ENCODE data around the gene DCST1. TPM values are rescaled to one million over a fixed set of nuclear protein-coding genes. Genes with fewer than 3 reads are reported as not detected.
A peak's percentile ranks its signal among the peaks of the same experiment; 100 is the strongest.

DCST1 gene
- polyA plus RNA-seq, 4 donors = 0.10 to 0.56 TPM; not detected in 2

DNA sequence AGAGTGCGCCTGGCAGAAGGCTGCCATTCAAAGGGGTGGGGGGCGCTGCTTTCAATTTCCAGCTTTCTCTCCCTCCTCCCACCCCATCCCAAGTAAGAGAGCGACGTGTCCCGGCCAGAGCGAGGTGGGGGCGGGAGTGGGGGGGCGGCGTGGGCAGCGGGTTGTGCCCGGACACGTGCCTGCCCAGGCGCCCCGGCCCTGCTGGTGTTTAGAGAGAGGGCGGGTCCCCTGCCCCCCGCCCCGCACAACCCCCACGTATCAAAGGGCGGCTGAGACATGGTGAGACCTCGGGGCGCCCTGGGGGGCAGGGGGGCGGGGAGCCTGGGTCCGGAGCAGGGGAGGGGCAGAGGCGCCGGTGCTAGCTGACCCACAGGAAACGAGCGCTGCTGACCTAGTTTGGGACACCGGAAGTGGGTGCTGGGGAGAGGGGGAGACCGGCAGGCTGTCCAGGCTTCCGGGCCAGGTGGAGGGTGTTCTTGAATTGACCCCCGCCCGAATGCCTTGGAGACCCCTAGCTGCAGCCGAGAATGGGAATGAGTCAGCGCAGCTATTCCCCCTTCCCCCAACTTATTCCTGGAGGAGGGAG, 29.8 kb upstream of the DCST1 start:
- Histone ChIP-seq H3K27ac (ENCODE audit: low read depth in 1 of 3, low read length in 2 of 3) (peak overlapping the region; percentile 96 to 99 (median 98)), H3K9me3 (ENCODE audit: control insufficient read depth in 2 of 2, insufficient read depth in 1 of 2, low read depth in 1 of 2, low read length in 1 of 2) (no peaks in the 10 kb centered on the region), H3K4me1 (ENCODE audit: control insufficient read depth in 3 of 3, insufficient read depth in 2 of 3, low read depth in 1 of 3, low read length in 2 of 3) (peaks cover 8 to 61% (median 21%) of the 10 kb centered on the region in 3 donors), H3K4me3 (ENCODE audit: low read depth in 1 of 3, low read length in 3 of 3) (peak overlapping the region; percentile 70 to 88 (median 77)), H3K36me3 (ENCODE audit: control insufficient read depth in 3 of 3, insufficient read depth in 2 of 3, low read depth in 1 of 3, low read length in 3 of 3) (peaks cover 0 to 42% (median 0%) of the 10 kb centered on the region in 3 donors), H3K27me3 (ENCODE audit: control insufficient read depth in 3 of 3, insufficient read depth in 3 of 3, low read length in 3 of 3) (no peaks in the 10 kb centered on the region)
- peak; percentile 74 to 88 for DNase-seq
- WGBS, 3 donors = 1 to 5% (median 1%) methylated on average over 25 to 34 of the region's 34 CpGs
- no peak for FAIRE-seq

DNA sequence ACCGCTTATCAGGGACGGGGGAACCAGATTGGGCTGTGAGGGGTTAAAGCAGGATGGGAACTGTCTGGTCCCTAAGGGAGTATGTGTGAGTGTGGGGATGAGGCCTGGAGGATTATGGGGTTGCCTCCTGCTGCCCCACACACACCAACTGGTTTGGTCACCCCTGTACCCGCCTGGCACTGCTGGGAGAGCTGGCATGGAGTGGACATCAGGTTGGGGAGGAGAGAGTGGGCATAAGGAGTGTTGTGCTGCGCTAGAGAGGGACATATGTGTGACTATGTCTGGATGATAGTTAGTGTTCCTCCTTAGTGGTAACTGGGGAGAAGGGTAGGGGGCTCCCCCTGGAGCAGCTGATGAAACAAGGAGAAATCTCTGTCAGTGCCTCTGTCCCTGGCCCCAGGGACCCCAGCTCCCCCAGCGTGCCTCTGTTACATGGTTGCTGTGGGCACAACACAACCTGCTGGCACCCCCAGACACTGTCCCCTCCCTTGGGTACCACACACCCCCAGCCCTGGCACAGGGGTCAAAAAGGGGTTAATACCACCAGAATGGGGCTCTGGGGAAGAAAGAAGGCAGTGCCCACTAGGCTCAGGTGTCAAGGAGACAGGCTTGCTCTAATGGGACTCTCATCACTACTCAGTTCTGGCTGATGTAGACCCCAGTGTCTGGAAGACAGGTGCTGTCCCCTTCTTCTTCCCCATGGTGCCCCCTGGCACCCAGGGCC, 29.1 kb upstream of the DCST1 start:
- no peak for DNase-seq
- H3K27ac ChIP-seq (ENCODE audit: low read depth in 1 of 3, low read length in 2 of 3) = peak overlapping the region; percentile 96 to 99 (median 98)

DNA sequence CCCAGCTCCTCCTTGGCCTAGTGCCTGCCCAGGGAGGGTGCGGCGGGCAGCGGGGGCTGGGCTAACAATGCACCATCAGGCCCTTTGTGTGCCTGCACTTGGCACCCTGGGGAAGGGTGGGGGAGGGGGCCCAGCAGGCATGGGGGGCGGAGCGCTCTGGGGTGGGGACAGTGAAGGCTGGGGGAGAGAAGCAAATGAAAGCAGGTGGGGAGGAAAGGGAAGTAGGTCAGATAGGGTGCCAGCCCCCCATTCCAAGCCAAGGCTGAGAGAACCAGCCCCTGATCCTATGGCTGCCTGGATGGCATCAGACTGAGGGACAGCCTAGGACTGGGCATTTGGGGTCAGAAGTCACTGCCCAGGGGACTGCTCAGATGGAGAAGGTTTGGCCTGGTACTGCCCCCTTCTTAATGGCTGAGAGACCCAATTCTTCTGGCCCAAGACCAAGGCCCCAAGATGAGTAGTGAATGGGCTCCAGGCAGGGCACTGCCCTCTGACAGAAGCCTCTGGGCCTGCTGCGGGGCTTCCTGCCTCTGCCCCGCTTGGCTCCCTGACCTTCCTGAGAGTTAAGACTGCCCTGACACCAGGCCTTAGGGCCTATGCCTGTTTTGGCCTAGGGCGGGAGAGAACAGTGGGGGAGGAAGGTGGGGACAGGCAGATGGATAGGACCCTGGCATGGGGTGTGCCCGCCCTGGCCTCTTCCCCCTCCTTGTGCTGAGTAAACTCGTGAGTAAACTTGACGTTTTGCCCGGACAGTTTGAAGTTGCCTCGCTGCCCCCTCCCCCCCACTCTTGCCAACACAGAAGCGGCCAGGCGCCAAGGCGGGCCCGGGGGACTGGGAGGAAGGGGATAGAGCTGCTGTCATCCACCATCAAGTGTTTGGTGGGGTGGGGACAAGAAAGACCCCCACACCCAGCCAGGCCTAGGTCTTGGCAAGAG, 28.3 kb upstream of the DCST1 start:
- Histone ChIP-seq H3K4me1 (ENCODE audit: control insufficient read depth in 3 of 3, insufficient read depth in 2 of 3, low read depth in 1 of 3, low read length in 2 of 3) (peaks cover 7 to 61% (median 19%) of the 10 kb centered on the region in 3 donors), H3K9me3 (ENCODE audit: control insufficient read depth in 2 of 2, insufficient read depth in 1 of 2, low read depth in 1 of 2, low read length in 1 of 2) (no peaks in the 10 kb centered on the region), H3K36me3 (ENCODE audit: control insufficient read depth in 3 of 3, insufficient read depth in 2 of 3, low read depth in 1 of 3, low read length in 3 of 3) (peaks cover 0 to 57% (median 0%) of the 10 kb centered on the region in 3 donors), H3K4me3 (ENCODE audit: low read depth in 1 of 3, low read length in 3 of 3) (peak overlapping the region; percentile 4 to 88 (median 77)), H3K27ac (ENCODE audit: low read depth in 1 of 3, low read length in 2 of 3) (peak overlapping the region; percentile 96 to 99 (median 98)), H3K27me3 (ENCODE audit: control insufficient read depth in 3 of 3, insufficient read depth in 3 of 3, low read length in 3 of 3) (no peaks in the 10 kb centered on the region)
- 14 to 41% (median 33%) methylated on average over 16 to 17 of the region's 17 CpGs for WGBS, 3 donors
- DNase-seq (peak in 1 of 2 donors; percentile 81), FAIRE-seq (no peak)

More for the DNA sequence above, 29.1 kb upstream of the DCST1 start:
- Histone ChIP-seq H3K4me3 (ENCODE audit: low read depth in 1 of 3, low read length in 3 of 3) (peak overlapping the region; percentile 70 to 88 (median 77)), H3K9me3 (ENCODE audit: control insufficient read depth in 2 of 2, insufficient read depth in 1 of 2, low read depth in 1 of 2, low read length in 1 of 2) (no peaks in the 10 kb centered on the region), H3K4me1 (ENCODE audit: control insufficient read depth in 3 of 3, insufficient read depth in 2 of 3, low read depth in 1 of 3, low read length in 2 of 3) (peaks cover 8 to 61% (median 21%) of the 10 kb centered on the region in 3 donors), H3K27me3 (ENCODE audit: control insufficient read depth in 3 of 3, insufficient read depth in 3 of 3, low read length in 3 of 3) (no peaks in the 10 kb centered on the region), H3K36me3 (ENCODE audit: control insufficient read depth in 3 of 3, insufficient read depth in 2 of 3, low read depth in 1 of 3, low read length in 3 of 3) (peaks cover 0 to 48% (median 0%) of the 10 kb centered on the region in 3 donors)
- 9 to 30% (median 27%) methylated on average over 4 to 5 of the region's 5 CpGs for WGBS, 3 donors
- no peak for FAIRE-seq

DNA sequence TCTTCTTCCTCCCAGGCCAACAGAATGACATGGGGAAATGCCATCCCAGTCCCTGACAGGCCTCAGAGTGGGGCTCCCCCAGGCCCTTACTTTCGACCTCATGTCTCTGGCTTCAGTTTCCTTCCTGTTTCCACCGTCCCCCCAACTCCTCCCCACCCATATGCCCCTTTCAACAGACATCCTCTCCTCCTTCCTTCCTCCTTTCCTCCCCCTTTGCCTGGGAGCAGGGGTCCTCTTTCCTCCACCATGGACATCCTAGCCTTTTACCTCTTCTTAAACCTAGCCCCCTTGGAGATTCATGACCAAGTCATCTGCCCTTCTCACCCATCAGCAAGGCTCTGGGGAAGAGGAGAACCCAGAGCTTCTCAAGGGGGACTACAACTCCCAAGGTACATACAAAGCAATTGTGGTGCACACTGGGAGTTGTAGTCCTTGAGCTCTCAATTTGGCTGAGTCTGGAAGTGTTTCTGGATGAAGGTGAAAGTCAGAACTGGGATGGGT, 27.0 kb upstream of the DCST1 start:
- no peak overlapping the region for H3K4me3 ChIP-seq (ENCODE audit: low read depth in 1 of 3, low read length in 3 of 3)
- H3K4me1 ChIP-seq (ENCODE audit: control insufficient read depth in 3 of 3, insufficient read depth in 2 of 3, low read depth in 1 of 3, low read length in 2 of 3) = peaks cover 7 to 74% (median 30%) of the 10 kb centered on the region in 3 donors
- peaks cover 0 to 70% (median 4%) of the 10 kb centered on the region in 3 donors for H3K36me3 ChIP-seq (ENCODE audit: control insufficient read depth in 3 of 3, insufficient read depth in 2 of 3, low read depth in 1 of 3, low read length in 3 of 3)
- H3K27me3 ChIP-seq (ENCODE audit: control insufficient read depth in 3 of 3, insufficient read depth in 3 of 3, low read length in 3 of 3) = no peaks in the 10 kb centered on the region
- peak overlapping the region; percentile 68 to 99 (median 96) for H3K27ac ChIP-seq (ENCODE audit: low read depth in 1 of 3, low read length in 2 of 3)
- no peaks in the 10 kb centered on the region for H3K9me3 ChIP-seq (ENCODE audit: control insufficient read depth in 2 of 2, insufficient read depth in 1 of 2, low read depth in 1 of 2, low read length in 1 of 2)
- WGBS, 3 donors = 0 to 17% (median 11%) methylated on average over 2 of the region's 2 CpGs
- no peak for DNase-seq
- FAIRE-seq = no peak

DNA sequence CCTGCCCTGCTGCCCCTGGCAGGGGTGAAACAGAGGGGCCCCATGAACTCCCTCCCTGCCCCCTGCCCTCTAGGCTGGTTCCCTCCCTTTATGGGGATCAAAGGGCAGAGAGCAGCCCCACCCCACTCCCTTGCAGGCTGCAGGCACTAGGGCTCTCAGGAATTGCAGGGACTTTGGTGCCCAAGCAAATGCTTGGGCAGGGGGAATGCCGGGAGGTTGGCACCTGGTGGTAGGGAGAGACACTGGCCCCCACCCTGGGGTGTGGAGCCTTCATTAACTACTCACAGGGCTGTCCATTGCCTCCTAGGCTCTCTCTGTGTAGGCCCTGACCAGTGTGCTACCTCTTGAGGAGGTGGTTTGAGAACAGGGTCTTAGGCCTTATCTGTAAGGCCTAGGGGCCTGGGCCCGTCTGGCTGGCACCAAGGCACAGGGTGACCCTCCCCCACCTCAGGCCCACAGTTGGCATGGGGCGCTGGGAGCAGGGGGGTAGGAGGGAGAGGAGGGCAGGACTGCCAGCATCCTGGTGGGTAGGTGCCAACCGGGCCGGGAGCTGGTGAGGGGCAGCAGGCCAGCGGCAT, 26.3 kb upstream of the DCST1 start:
- H3K36me3 ChIP-seq (ENCODE audit: control insufficient read depth in 3 of 3, insufficient read depth in 2 of 3, low read depth in 1 of 3, low read length in 3 of 3) = peaks cover 0 to 77% (median 4%) of the 10 kb centered on the region in 3 donors
- no peaks in the 10 kb centered on the region for H3K9me3 ChIP-seq (ENCODE audit: control insufficient read depth in 2 of 2, insufficient read depth in 1 of 2, low read depth in 1 of 2, low read length in 1 of 2)
- DNase-seq (peak; percentile 82 to 99), FAIRE-seq (no peak)
- H3K27me3 ChIP-seq (ENCODE audit: control insufficient read depth in 3 of 3, insufficient read depth in 3 of 3, low read length in 3 of 3) = no peaks in the 10 kb centered on the region
- H3K27ac ChIP-seq (ENCODE audit: low read depth in 1 of 3, low read length in 2 of 3) = peak overlapping the region; percentile 68 to 96 (median 95)
- peak overlapping the region in 2 of 3 donors; percentile 23 to 60 for H3K4me3 ChIP-seq (ENCODE audit: low read depth in 1 of 3, low read length in 3 of 3)
- WGBS, 3 donors = 19 to 55% (median 47%) methylated on average over 6 of the region's 6 CpGs
- peaks cover 7 to 81% (median 36%) of the 10 kb centered on the region in 3 donors for H3K4me1 ChIP-seq (ENCODE audit: control insufficient read depth in 3 of 3, insufficient read depth in 2 of 3, low read depth in 1 of 3, low read length in 2 of 3)

DNA sequence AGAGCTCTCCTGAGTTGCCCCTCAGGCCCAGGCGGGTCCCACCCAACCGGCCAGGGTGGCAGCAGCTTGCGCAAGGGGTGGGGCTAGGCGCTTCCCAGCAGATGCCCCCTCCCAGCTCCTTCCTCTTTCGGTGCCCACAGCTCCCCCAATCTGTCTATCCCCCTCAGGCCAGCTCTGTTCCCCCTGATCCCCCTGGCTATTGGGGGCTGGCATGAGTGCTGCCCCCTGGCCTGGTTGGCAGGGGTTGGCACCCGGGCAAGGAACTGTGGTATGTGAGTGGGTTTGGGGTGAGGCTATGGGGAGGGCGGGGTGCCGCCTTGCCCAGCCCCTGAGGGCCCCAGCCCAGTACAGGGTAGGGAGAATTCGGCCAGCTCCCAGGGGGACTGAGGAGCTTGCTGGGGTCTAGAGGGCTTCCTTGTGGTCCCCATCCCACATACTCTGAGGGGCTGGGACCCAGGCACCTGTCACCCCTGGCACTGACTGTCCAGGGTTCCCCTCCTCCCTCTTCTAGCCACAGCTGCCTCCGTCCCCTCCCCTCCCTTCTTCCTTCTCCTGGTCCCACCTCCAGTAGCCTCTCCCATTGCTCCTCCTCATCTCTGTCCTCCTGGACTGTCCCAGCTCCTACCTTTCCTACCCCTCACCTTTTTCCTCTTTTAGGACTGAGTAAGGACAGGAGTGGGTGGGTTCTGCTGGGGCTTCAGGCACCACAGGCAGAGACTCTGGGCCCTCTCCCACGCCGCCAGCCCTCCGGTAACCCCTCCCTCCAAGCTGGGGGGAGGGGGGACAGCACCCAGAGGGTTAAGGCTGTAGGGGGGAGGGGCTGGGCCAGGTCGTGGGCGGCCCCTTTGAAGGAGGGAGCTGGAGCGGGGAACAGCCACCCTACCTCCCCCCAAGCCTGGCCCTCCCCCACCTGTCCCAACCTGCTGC, 25.3 kb upstream of the DCST1 start:
- DNase-seq (peak in 1 of 2 donors; percentile 83), FAIRE-seq (no peak)
- Histone ChIP-seq H3K27ac (ENCODE audit: low read depth in 1 of 3, low read length in 2 of 3) (peak overlapping the region; percentile 64 to 96 (median 95)), H3K4me1 (ENCODE audit: control insufficient read depth in 3 of 3, insufficient read depth in 2 of 3, low read depth in 1 of 3, low read length in 2 of 3) (peaks cover 7 to 91% (median 41%) of the 10 kb centered on the region in 3 donors), H3K27me3 (ENCODE audit: control insufficient read depth in 3 of 3, insufficient read depth in 3 of 3, low read length in 3 of 3) (no peaks in the 10 kb centered on the region), H3K9me3 (ENCODE audit: control insufficient read depth in 2 of 2, insufficient read depth in 1 of 2, low read depth in 1 of 2, low read length in 1 of 2) (no peaks in the 10 kb centered on the region), H3K4me3 (ENCODE audit: low read depth in 1 of 3, low read length in 3 of 3) (peak overlapping the region; percentile 23 to 60 (median 30)), H3K36me3 (ENCODE audit: control insufficient read depth in 3 of 3, insufficient read depth in 2 of 3, low read depth in 1 of 3, low read length in 3 of 3) (peaks cover 0 to 86% (median 4%) of the 10 kb centered on the region in 3 donors)
- 4 to 44% (median 44%) methylated on average over 12 to 16 of the region's 16 CpGs for WGBS, 3 donors

DNA sequence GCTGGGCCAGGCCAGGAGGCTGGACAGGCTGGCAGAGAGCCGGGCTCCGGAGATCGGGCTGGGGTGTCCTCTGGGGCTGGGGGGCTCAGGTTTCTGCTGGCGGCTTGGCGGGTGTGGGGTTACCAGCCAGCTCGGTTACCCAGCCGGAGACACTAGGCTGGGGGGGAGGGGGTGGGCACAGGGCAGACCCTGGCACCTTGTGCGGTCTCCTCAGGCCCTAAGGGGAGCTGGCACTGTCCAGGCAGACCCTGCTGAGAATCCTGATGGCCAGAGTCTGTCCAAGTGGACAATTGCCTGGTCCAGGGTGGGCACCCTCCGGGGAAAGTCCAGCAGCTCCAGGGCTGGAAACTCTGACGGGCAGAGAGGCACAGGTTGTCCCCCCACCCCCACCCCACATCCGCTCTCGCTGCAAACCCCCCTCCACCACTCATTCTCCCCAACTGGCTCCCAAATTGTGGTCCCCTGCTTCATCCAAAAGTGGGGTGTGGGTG, 24.4 kb upstream of the DCST1 start:
- Histone ChIP-seq H3K4me3 (ENCODE audit: low read depth in 1 of 3, low read length in 3 of 3) (peak overlapping the region in 2 of 3 donors; percentile 23 to 60), H3K4me1 (ENCODE audit: control insufficient read depth in 3 of 3, insufficient read depth in 2 of 3, low read depth in 1 of 3, low read length in 2 of 3) (peaks cover 7 to 94% (median 46%) of the 10 kb centered on the region in 3 donors), H3K9me3 (ENCODE audit: control insufficient read depth in 2 of 2, insufficient read depth in 1 of 2, low read depth in 1 of 2, low read length in 1 of 2) (no peaks in the 10 kb centered on the region), H3K27ac (ENCODE audit: low read depth in 1 of 3, low read length in 2 of 3) (peak overlapping the region; percentile 64 to 96 (median 95)), H3K27me3 (ENCODE audit: control insufficient read depth in 3 of 3, insufficient read depth in 3 of 3, low read length in 3 of 3) (no peaks in the 10 kb centered on the region), H3K36me3 (ENCODE audit: control insufficient read depth in 3 of 3, insufficient read depth in 2 of 3, low read depth in 1 of 3, low read length in 3 of 3) (peaks cover 0 to 92% (median 4%) of the 10 kb centered on the region in 3 donors)
- FAIRE-seq (no peak), DNase-seq (no peak)
- WGBS, 3 donors = 40 to 70% (median 67%) methylated on average over 8 to 12 of the region's 12 CpGs
